Activated naive CD4-positive, alpha-beta T cell treated with anti-CD3 and anti-CD28 coated beads for 36 hours (primary cell): ENCODE data around the gene TOPAZ1. TPM values are rescaled to one million over a fixed set of nuclear protein-coding genes. Genes with fewer than 3 reads are reported as not detected.
A peak's percentile ranks its signal among the peaks of the same experiment; 100 is the strongest.

ENCODE experiments used
- CTCF ChIA-PET: fragments of 350-600 bp; sonication (Branson Sonifier 250); formaldehyde crosslinking; loops from one replicate; lab custom pipeline; 2021; ENCODE audit warnings: antibody characterized with exemption; lab: Charles Lee
- DNase-seq: peaks from one replicate; pipeline ENCODE4 v3.0.0-alpha.2; 2020
- H3K27ac Mint-ChIP-seq: one replicate; pipeline ENCODE4 v1.8.0; 2021; ENCODE audit warnings: mild to moderate bottlenecking, mixed read lengths
- H3K27me3 Mint-ChIP-seq: one replicate; pipeline ENCODE4 v1.8.0; 2021; ENCODE audit warnings: low read depth, mixed read lengths
- H3K36me3 Mint-ChIP-seq: one replicate; pipeline ENCODE4 v1.8.0; 2021; ENCODE audit warnings: low read depth, mixed read lengths
- H3K4me1 Mint-ChIP-seq: one replicate; pipeline ENCODE4 v1.8.0; 2021; ENCODE audit warnings: low read depth, mixed read lengths
- H3K4me3 Mint-ChIP-seq: one replicate; pipeline ENCODE4 v1.8.0; 2021; ENCODE audit warnings: mild to moderate bottlenecking, moderate library complexity, mixed read lengths
- H3K9me3 Mint-ChIP-seq: one replicate; pipeline ENCODE4 v1.8.0; 2021; ENCODE audit warnings: mixed read lengths
- intact Hi-C: fragments of 100-400 bp; cut with micrococcal nuclease; formaldehyde crosslinking; loops from one replicate; pipeline ENCODE4 v1.15.1; 2023
- total RNA-seq, 2 experiments: library from RNA; stranded (reverse); gene quantifications; one replicate each; pipeline ENCODE4 v1.2.3, GENCODE V29; 2021

TOPAZ1 gene
- total RNA-seq, 2 experiments from 2014 or later: not detected

GRCh38 chr3:44228900-44229299, 12.8 kb upstream of the TOPAZ1 start:
- intact Hi-C loops: no loop called here
- no peak overlapping the region for H3K4me3 Mint-ChIP-seq
- peaks cover 3% of the 10 kb centered on the region for H3K27me3 Mint-ChIP-seq
- H3K9me3 Mint-ChIP-seq: no peaks in the 10 kb centered on the region
- CTCF ChIA-PET: no interaction called here
- peaks cover 4% of the 10 kb centered on the region for H3K4me1 Mint-ChIP-seq
- DNase-seq: no peak
- H3K27ac Mint-ChIP-seq: no peak overlapping the region
- no peaks in the 10 kb centered on the region for H3K36me3 Mint-ChIP-seq

- peaks cover 9% of the 10 kb centered on the region for H3K4me1 Mint-ChIP-seq
- no peaks in the 10 kb centered on the region for H3K36me3 Mint-ChIP-seq
- intact Hi-C loops: no loop called here
- H3K27ac Mint-ChIP-seq: no peak overlapping the region
- H3K27me3 Mint-ChIP-seq: peaks cover 7% of the 10 kb centered on the region
- CTCF ChIA-PET: interaction anchor here (0.6 kb wide), 1 partner anchor 1384 kb away, joined by 4 read pairs; no protein-coding TSS in a partner anchor
- no peak for DNase-seq
- H3K9me3 Mint-ChIP-seq: no peaks in the 10 kb centered on the region
- H3K4me3 Mint-ChIP-seq: no peak overlapping the region
These were observed 9.3 kb upstream of the TOPAZ1 start for GRCh38 chr3:44232407-44232806.

- Mint-ChIP-seq H3K4me3 (no peak overlapping the region), H3K27me3 (peaks cover 8% of the 10 kb centered on the region), H3K4me1 (peaks cover 9% of the 10 kb centered on the region), H3K9me3 (no peaks in the 10 kb centered on the region), H3K27ac (no peak overlapping the region), H3K36me3 (no peaks in the 10 kb centered on the region)
- CTCF ChIA-PET: interaction anchor here (1.1 to 2.9 kb wide), 5 partner anchors 8 to 104 kb away, joined by 3 to 12 read pairs (median 4); no protein-coding TSS in a partner anchor
- intact Hi-C loops: loop anchor here (5.0 kb wide), 1 partner anchor 687 kb away; no protein-coding TSS in a partner anchor
- no peak for DNase-seq
These were observed 6.9 kb upstream of the TOPAZ1 start for GRCh38 chr3:44234648-44235268.

- Mint-ChIP-seq H3K4me1 (peaks cover 9% of the 10 kb centered on the region), H3K27me3 (peaks cover 8% of the 10 kb centered on the region), H3K36me3 (no peaks in the 10 kb centered on the region), H3K9me3 (no peaks in the 10 kb centered on the region), H3K4me3 (no peak overlapping the region), H3K27ac (no peak overlapping the region)
- intact Hi-C loops: loop anchor here (1.0 to 5.0 kb wide), 2 partner anchors 103 to 689 kb away; no protein-coding TSS in a partner anchor
- CTCF ChIA-PET: interaction anchor here (1.0 to 2.9 kb wide), 6 partner anchors 9 to 102 kb away, joined by 3 to 12 read pairs (median 4); no protein-coding TSS in a partner anchor
- DNase-seq: peak; percentile 68
These were observed 5.8 kb upstream of the TOPAZ1 start for GRCh38 chr3:44235604-44236484.

- peaks cover 9% of the 10 kb centered on the region for H3K4me1 Mint-ChIP-seq
These were observed 5.2 kb upstream of the TOPAZ1 start for GRCh38 chr3:44236485-44236908.

GRCh38 chr3:44237161-44237560, 4.5 kb upstream of the TOPAZ1 start:
- H3K36me3 Mint-ChIP-seq: no peaks in the 10 kb centered on the region
- H3K27me3 Mint-ChIP-seq: peaks cover 8% of the 10 kb centered on the region
- H3K4me3 Mint-ChIP-seq: no peak overlapping the region
- no peak overlapping the region for H3K27ac Mint-ChIP-seq
- H3K9me3 Mint-ChIP-seq: peaks cover 2% of the 10 kb centered on the region
- DNase-seq: no peak
- intact Hi-C loops: loop anchor here (5.0 kb wide), 1 partner anchor 690 kb away; no protein-coding TSS in a partner anchor
- H3K4me1 Mint-ChIP-seq: peaks cover 9% of the 10 kb centered on the region
- CTCF ChIA-PET: interaction anchor here (0.7 to 2.9 kb wide), 2 partner anchors 10 to 38 kb away, joined by 4 to 12 read pairs; no protein-coding TSS in a partner anchor

More at GRCh38 chr3:44236485-44236908, 5.2 kb upstream of the TOPAZ1 start:
- Mint-ChIP-seq H3K27me3 (peaks cover 8% of the 10 kb centered on the region), H3K9me3 (peaks cover 2% of the 10 kb centered on the region), H3K27ac (no peak overlapping the region), H3K4me3 (no peak overlapping the region), H3K36me3 (no peaks in the 10 kb centered on the region)
- intact Hi-C loops: loop anchor here (1.0 to 5.0 kb wide), 2 partner anchors 103 to 689 kb away; no protein-coding TSS in a partner anchor
- CTCF ChIA-PET: interaction anchor here (1.7 to 2.9 kb wide), 3 partner anchors 8 to 25 kb away, joined by 5 to 12 read pairs (median 5); no protein-coding TSS in a partner anchor
- DNase-seq: no peak

- no peak overlapping the region for H3K27ac Mint-ChIP-seq
- CTCF ChIA-PET: interaction anchor here (0.7 to 2.9 kb wide), 3 partner anchors 11 to 71 kb away, joined by 3 to 12 read pairs (median 4); no protein-coding TSS in a partner anchor
- peaks cover 8% of the 10 kb centered on the region for H3K27me3 Mint-ChIP-seq
These were observed 4.0 kb upstream of the TOPAZ1 start for GRCh38 chr3:44237665-44238064.

GRCh38 chr3:44238889-44239288, 2.8 kb upstream of the TOPAZ1 start:
- intact Hi-C loops: loop anchor here (5.0 kb wide), 1 partner anchor 692 kb away; no protein-coding TSS in a partner anchor
- Mint-ChIP-seq H3K9me3 (peaks cover 2% of the 10 kb centered on the region), H3K27ac (no peak overlapping the region), H3K27me3 (peaks cover 11% of the 10 kb centered on the region), H3K4me3 (no peak overlapping the region), H3K36me3 (no peaks in the 10 kb centered on the region), H3K4me1 (peaks cover 5% of the 10 kb centered on the region)
- CTCF ChIA-PET: no interaction called here
- DNase-seq: no peak

More at GRCh38 chr3:44237665-44238064, 4.0 kb upstream of the TOPAZ1 start:
- intact Hi-C loops: loop anchor here (5.0 kb wide), 1 partner anchor 690 kb away; no protein-coding TSS in a partner anchor
- peaks cover 2% of the 10 kb centered on the region for H3K9me3 Mint-ChIP-seq
- H3K4me1 Mint-ChIP-seq: peaks cover 6% of the 10 kb centered on the region
- H3K36me3 Mint-ChIP-seq: no peaks in the 10 kb centered on the region
- H3K4me3 Mint-ChIP-seq: no peak overlapping the region
- DNase-seq: no peak

- Mint-ChIP-seq H3K9me3 (peaks cover 2% of the 10 kb centered on the region), H3K4me3 (no peak overlapping the region), H3K27ac (no peak overlapping the region), H3K4me1 (peaks cover 5% of the 10 kb centered on the region), H3K27me3 (peaks cover 15% of the 10 kb centered on the region), H3K36me3 (no peaks in the 10 kb centered on the region)
- intact Hi-C loops: no loop called here
- CTCF ChIA-PET: interaction anchor here (1.1 kb wide), 1 partner anchor 12 kb away, joined by 3 read pairs; no protein-coding TSS in a partner anchor
- DNase-seq: no peak
These were observed 1.6 kb upstream of the TOPAZ1 start for GRCh38 chr3:44240061-44240460.

- Mint-ChIP-seq H3K27ac (no peak overlapping the region), H3K9me3 (peaks cover 2% of the 10 kb centered on the region), H3K4me3 (no peak overlapping the region), H3K36me3 (no peaks in the 10 kb centered on the region), H3K4me1 (no peaks in the 10 kb centered on the region), H3K27me3 (peaks cover 11% of the 10 kb centered on the region)
- intact Hi-C loops: no loop called here
- DNase-seq: no peak
- CTCF ChIA-PET: no interaction called here
These were observed 1.0 kb downstream of the TOPAZ1 start for GRCh38 chr3:44242721-44243120.

GRCh38 chr3:44248152-44248551, 6.5 kb downstream of the TOPAZ1 start:
- CTCF ChIA-PET: interaction anchor here (1.0 kb wide), 1 partner anchor 13 kb away, joined by 4 read pairs; no protein-coding TSS in a partner anchor
- Mint-ChIP-seq H3K27ac (no peak overlapping the region), H3K36me3 (peaks cover 3% of the 10 kb centered on the region)

More at GRCh38 chr3:44248152-44248551, 6.5 kb downstream of the TOPAZ1 start:
- DNase-seq: no peak
- intact Hi-C loops: no loop called here
- Mint-ChIP-seq H3K4me3 (no peak overlapping the region), H3K9me3 (peaks cover 9% of the 10 kb centered on the region), H3K27me3 (peaks cover 19% of the 10 kb centered on the region), H3K4me1 (no peaks in the 10 kb centered on the region)
